GM18508 (cell line): ENCODE data around the gene NUSAP1.
"Not testable (repeated sequence)": the region's sequence is repeated elsewhere in the genome, so short reads cannot be mapped to it uniquely, and the experiment has no call there.

Experiments used
- ATAC-seq: cut with Tn5 transposase; IDR thresholded peaks from one replicate; pipeline ENCODE4 v1.9.1; 2021; ENCODE audit warnings: moderate number of reproducible peaks; ENCODE audit not compliant: insufficient read depth, unreplicated experiment

The NUSAP1 gene

GRCh38 chr15:41331281-41331680 is 1.4 kb upstream of the NUSAP1 start:
- no peak for ATAC-seq

DNA sequence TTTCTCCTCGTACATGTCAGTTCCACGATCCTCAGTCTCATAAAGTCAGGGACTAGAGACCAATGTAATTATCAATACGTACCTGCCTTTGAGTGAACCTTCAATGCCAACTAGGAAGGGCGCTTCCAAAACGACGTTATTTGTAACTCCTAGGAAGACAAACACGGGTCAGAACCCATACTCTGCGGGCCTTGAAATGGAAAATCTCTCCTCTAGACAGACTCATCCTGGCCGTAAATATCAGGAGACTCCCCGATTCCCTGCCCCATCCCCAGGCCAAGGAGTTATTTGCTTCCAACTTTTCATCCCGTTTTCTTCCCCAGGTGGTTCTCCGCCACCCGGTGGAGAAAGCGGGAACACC is 868 bp upstream of the NUSAP1 start:
- no peak for ATAC-seq

GRCh38 chr15:41333026-41333562 is 413 bp downstream of the NUSAP1 start:
- peak; percentile 23 for ATAC-seq

- no peak for ATAC-seq
Observed at GRCh38 chr15:41334293-41335120, 1.8 kb downstream of the NUSAP1 start.

- no peak for ATAC-seq
Observed at GRCh38 chr15:41336549-41336948, 3.9 kb downstream of the NUSAP1 start.

DNA sequence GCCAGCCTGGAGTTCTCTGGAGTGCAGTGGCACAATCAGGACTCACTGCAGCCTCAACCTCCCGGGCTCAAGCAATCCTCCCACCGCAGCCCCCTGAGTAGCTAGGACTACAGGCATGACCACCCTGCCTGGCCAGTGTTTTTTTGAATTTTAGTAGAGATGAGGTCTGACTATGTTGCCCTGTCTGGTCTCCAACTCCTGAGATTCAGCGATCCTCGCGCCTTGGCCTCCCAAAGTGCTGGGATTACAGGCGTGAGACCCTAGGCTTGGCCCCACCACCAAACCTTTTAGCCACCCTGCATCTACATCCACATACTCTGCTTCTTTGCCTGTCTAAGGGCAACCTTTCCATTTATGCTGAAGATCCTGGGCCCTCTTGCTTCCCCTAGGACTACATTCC is 4.4 kb downstream of the NUSAP1 start:
- ATAC-seq: no peak

GRCh38 chr15:41337631-41338522 is 5.2 kb downstream of the NUSAP1 start:
- no peak for ATAC-seq

DNA sequence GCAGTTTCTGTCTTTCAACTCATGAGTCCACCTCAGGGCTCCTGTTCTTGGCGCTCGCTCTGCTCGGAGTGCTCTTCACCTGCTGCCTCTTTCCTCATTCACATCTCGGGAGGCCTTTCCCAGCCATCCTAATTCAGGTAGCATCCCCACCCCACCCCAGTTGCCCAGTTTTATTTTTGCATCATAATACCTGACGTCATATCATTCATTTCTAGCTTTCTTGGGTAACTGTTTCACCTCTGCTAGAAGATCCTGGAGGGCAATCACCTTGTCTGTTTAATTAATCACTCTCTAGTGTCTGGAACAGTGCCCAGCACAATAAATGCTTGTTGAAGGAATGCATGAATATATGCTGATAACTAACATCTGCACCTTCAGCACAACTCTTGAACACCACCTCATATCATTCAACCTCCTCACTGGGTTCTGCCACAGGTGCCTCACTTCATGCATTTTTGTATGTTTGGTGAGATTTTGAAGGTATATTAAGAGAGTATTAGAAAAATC is 7.6 kb downstream of the NUSAP1 start:
- ATAC-seq: no peak

DNA sequence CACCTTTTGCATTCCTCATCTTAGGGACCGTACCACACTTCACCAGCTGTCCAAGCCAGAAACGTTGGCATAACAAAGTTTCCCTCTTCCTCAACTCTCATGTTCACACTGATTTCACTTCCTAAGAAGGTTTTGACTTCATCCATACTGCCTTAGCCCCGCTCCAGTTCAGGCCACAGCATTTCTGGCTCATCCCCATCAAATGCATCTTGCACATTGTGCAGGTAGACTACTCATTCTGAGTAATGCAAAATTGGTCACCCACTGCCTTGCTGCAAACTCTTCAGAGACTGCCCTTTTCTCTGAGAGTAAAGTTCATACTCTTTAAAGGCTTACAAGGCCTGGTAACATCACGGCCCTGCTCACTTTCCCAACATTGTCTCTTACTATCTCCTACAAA is 8.8 kb downstream of the NUSAP1 start:
- no peak for ATAC-seq

- no peak for ATAC-seq
Observed at GRCh38 chr15:41347236-41347635, 14.6 kb downstream of the NUSAP1 start.

DNA sequence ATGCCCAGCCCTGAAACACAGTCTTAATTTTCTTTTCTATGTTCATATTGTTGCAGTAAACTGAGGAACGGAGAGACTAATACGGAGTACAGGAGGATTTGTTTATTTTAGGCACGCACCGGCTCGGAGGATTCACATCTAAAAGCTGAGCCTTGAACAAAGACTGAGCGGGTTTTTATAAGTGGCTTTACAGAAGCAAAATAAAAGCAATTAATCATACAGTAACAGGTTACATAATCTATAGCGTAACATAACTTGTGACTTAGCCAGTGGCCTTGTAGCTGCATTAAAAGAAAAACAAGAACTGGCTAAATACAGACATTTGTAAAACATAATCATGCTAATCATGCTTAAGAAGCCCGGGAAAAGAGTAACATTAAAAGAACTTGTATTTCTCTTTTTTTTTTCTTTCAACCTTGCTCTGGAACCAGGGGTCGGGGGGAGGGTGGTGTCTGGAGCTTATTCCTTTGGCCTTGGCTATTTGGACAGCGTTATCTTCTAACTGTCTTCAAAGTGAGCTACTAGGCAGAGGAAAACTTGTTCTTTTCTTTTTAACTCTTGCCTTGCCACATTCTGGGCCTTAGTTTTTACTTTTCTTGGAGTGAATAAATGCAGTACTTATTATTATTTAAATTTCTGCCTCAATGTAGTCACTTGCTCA is 17.5 kb downstream of the NUSAP1 start:
- no peak for ATAC-seq

DNA sequence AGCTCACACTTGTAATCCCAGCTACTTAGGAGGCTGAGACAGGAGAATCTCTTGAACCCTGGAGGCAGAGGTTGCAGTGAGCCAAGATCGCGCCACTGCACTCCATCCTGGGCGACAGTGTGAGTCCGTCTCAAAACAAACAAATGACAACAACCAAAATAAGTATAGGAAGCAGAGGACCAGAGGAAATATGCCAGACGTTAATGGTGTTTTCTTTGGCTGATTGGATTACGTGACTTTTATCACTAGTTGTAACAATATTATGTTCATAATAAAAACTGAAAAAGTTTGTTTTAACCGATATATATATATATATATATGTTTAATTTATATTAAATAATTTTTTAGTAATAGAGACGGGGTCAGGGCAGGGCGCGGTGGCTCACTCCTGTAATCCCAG is 21.7 kb downstream of the NUSAP1 start:
- no peak for ATAC-seq

DNA sequence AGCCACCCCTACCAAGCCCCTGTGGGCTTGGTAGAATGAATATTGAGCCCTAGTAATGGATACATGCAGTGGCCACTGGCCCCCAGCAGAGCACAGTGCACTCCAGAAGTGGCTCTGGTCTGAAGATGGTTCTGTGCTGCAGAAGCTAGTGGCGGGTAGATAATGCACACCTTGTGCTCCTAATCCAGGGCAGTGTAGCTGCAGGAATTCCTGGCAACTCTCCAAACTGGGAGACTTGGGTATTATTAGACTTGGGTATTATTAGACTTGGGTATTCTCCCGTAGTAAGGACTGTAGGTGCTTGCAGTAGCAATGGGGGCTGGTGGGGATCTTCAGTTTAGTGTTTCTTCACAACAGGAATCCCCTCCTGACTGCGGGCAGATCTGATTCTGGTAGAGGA is 34.7 kb downstream of the NUSAP1 start:
- ATAC-seq: no peak

DNA sequence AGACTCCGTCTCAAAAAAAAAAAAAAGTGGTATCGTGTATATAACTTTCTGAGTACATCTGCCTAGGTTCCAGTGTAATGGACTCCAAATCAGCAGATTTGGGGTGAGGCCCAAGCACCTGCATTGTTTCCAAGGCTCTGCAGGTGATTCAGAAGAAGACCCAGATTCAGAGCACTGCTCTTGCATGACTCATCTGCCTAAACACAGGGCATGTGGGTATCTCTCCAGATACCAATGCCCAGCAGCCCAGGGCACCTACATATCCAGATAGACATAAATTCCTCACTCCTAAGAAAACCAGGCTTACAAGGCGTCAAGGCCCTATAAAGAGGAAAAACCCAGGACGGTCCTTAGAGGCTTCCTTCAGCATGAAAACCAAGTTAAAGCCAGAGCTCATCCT is 45.3 kb downstream of the NUSAP1 start:
- no peak for ATAC-seq

DNA sequence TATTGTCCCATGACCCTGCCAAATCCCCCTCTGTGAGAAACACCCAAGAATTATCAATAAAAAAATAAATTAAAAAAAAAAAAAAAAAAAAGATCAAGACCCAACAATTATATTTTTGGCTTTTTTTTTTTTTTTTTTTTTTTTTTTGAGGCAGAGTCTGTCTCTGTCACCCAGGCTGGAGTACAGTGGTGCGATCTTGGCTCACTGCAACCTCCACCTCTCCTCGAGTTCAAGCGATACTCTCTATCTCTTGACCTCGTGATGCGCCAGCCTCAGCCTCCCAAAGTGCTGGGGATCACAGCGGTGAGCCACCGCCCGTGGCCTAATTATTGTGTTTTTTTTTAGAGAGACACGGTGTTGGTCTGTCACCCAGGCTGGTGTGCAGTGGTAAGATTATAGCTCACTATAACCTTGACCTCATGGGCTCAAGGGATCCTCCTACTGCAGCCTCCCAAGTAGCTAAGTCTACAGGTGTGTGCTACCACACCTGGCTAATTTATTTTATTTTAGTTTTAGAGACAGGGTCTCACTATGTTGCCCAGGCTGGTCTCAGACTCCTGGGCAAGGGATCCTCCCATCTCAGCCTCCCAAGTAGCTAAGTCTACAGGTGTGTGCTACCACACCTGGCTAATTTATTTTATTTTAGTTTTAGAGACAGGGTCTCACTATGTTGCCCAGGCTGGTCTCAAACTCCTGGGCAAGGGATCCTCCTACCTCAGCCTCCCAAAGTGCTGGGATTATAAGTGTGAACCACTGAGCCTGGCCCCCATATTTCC is 51.5 kb downstream of the NUSAP1 start:
- not testable (repeated sequence) for ATAC-seq

DNA sequence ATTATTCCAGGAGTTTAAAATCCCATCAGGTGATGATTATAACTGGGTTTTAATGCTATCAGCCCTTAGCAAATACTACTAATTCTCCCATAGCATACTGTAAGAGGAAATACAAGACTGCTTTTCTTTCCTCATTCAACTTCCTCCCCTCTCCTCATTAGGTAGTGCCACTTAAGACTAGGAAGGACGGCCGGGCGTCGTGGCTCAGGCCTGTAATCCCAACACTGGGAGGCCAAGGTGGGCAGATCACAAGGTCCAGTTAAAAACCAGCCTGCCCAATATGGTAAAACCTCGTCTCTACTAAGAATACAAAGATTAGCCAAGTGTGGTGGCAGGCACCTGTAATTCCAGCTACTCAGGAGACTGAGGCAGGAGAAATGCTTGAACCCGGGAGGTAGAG is 55.0 kb downstream of the NUSAP1 start:
- no peak for ATAC-seq

DNA sequence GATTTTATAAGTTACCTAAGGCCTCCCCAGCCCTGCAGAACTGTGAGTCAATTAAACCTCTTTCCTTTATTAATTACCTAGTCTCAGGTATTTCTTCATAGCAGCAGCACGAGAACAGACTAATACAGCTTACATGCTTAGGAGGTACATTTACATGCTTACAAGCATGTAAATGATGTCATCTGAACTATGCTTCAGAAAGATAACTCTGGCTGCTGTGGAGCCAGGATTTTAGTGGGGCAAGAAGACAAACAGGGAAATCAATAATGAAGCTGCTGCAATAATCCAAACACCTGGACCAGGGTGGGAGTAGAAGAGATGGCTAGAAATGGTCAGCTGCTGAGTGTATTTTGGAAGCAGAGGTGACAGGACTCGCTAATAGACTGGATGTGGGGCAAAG is 60.0 kb downstream of the NUSAP1 start:
- no peak for ATAC-seq

- ATAC-seq: no peak
Observed at GRCh38 chr15:41394924-41395323, 62.2 kb downstream of the NUSAP1 start.

DNA sequence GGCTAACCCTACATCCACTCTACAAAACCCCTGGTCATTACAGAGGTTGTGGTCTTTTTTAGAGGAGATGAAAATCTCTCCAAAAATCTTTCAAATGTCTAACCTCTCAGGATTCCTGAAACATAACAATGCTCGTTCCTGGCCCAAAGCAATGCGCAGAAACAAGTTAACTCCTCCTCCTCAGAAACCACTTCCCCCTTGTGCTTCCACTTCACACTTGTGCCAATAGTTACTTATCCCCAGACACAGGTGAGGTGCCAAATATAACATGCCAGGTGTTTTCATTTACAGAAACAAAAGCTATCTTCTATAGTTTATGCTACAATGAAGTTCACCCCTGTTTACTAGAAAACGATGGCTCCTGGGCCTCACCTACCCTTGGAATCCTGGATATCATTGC is 63.4 kb downstream of the NUSAP1 start:
- ATAC-seq: no peak

DNA sequence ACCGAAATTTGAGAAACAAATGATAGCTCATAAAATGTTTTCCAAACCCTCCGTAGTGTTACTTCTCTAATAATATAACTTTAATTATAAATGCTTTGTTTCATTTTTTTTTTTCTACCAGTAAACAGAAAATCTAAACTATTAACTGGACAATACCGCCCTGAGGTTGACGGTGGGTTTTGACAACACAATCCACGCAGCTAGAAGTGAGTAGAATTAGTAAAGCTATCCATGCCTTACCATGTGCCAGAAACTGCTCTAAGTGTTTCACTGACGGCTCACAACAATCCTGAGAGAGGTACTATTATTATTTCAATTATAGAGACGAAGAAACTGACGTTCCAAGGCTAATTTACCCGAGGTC is 69.2 kb downstream of the NUSAP1 start:
- no peak for ATAC-seq
